Measurements from ENCODE around the gene CENPU.

DNA sequence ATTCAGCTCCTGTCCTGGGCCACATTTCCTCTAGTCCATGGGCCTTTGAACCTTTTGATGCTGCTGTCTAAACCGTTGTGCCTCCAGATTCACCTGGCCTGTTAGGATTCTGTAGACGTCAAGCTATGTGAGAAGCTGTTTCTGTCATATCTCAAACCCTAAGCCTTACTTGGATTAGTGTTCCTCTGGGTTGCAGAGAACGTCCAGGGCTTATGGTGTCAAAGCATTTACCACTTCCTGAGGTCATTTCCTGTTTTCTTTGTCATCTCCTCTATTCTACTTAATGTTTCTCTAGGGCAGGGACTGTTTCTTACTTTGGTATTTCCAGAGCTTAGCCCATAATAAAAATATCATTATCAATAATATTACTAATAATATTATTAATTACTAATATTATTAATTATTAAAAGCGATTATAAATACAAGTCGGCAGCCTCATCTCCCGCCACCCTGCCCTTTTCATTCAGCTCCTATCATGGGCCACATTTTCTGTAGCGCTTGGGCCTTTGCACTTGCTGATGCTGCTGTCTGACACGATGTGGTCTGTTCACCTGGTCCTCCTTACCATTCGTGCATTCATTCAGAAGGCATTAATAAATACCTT lies 65.3 kb downstream of the CENPU start:
- TF ChIP-seq, protein P1, sequence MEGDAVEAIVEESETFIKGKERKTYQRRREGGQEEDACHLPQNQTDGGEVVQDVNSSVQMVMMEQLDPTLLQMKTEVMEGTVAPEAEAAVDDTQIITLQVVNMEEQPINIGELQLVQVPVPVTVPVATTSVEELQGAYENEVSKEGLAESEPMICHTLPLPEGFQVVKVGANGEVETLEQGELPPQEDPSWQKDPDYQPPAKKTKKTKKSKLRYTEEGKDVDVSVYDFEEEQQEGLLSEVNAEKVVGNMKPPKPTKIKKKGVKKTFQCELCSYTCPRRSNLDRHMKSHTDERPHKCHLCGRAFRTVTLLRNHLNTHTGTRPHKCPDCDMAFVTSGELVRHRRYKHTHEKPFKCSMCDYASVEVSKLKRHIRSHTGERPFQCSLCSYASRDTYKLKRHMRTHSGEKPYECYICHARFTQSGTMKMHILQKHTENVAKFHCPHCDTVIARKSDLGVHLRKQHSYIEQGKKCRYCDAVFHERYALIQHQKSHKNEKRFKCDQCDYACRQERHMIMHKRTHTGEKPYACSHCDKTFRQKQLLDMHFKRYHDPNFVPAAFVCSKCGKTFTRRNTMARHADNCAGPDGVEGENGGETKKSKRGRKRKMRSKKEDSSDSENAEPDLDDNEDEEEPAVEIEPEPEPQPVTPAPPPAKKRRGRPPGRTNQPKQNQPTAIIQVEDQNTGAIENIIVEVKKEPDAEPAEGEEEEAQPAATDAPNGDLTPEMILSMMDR (IDR thresholded peaks at IDR 0.05), result no peak
- no peak for TF ChIP-seq EP300 (IDR thresholded peaks at IDR 0.05)
- TF ChIP-seq POLR2A (IDR thresholded peaks at IDR 0.05; ENCODE audit: low read depth), result no peak
- TF ChIP-seq POLR2AphosphoS5 (IDR thresholded peaks at IDR 0.05), result no peak

Data from esophagus muscularis mucosa (tissue), 4 donors.